H9 (cell line): ENCODE measurements around the gene ANKRD53. TPM values are rescaled to one million over a fixed set of nuclear protein-coding genes. Genes with fewer than 3 reads are reported as not detected.

Source experiments
- DNase-seq: peaks from one replicate; pipeline ENCODE4 v3.0.0-alpha.2; 2017
- H2AFZ ChIP-seq: one replicate; pipeline ENCODE4 v1.6.1; 2013; ENCODE audit warnings: mild to moderate bottlenecking, low read length, control low read depth, moderate library complexity
- H2AK5ac ChIP-seq: 2 replicates; pipeline ENCODE4 v1.6.1; 2013; ENCODE audit warnings: low read length, control low read depth, mixed read lengths; ENCODE audit not compliant: insufficient read length
- H2BK120ac ChIP-seq: one replicate; pipeline ENCODE4 v1.6.1; 2013; ENCODE audit warnings: low read depth, mild to moderate bottlenecking, low read length, control low read depth, inconsistent platforms; ENCODE audit not compliant: poor library complexity, severe bottlenecking
- H2BK12ac ChIP-seq: 2 replicates; pipeline ENCODE4 v1.6.1; 2013; ENCODE audit warnings: low read length, control low read depth, mixed read lengths, low read depth; ENCODE audit not compliant: insufficient read length
- H2BK15ac ChIP-seq: 2 replicates; pipeline ENCODE4 v1.6.1; 2013; ENCODE audit warnings: low read depth, low read length, control low read depth
- H2BK20ac ChIP-seq: one replicate; pipeline ENCODE4 v1.6.1; 2013; ENCODE audit warnings: low read depth, mild to moderate bottlenecking, low read length, control low read depth, inconsistent platforms; ENCODE audit not compliant: poor library complexity, severe bottlenecking
- H2BK5ac ChIP-seq: 2 replicates; pipeline ENCODE4 v1.6.1; 2013; ENCODE audit warnings: low read length, control low read depth, mixed read lengths; ENCODE audit not compliant: insufficient read length
- H3K14ac ChIP-seq: 2 replicates; pipeline ENCODE4 v1.6.1; 2013; ENCODE audit warnings: low read length, control low read depth; ENCODE audit not compliant: insufficient read depth
- H3K18ac ChIP-seq: 2 replicates; pipeline ENCODE4 v1.6.1; 2013; ENCODE audit warnings: low read depth, mild to moderate bottlenecking, mixed read lengths, low read length, control low read depth; ENCODE audit not compliant: insufficient read length
- H3K23ac ChIP-seq: 2 replicates; pipeline ENCODE4 v1.6.1; 2013; ENCODE audit warnings: low read length, control low read depth, mixed read lengths, low read depth; ENCODE audit not compliant: insufficient read length
- H3K23me2 ChIP-seq: 2 replicates; pipeline ENCODE4 v1.6.1; 2013; ENCODE audit warnings: low read depth, mild to moderate bottlenecking, mixed read lengths, low read length, control low read depth; ENCODE audit not compliant: insufficient read length, poor library complexity, severe bottlenecking
- H3K27ac ChIP-seq: 2 replicates; pipeline ENCODE4 v1.5.1; 2013; ENCODE audit warnings: low read length, control low read depth, mixed read lengths, low read depth; ENCODE audit not compliant: insufficient read length
- H3K27me3 ChIP-seq: 2 replicates; pipeline ENCODE4 v1.6.1; 2013; ENCODE audit warnings: low read length, control low read depth, inconsistent platforms; ENCODE audit not compliant: insufficient read depth
- H3K4ac ChIP-seq: 2 replicates; pipeline ENCODE4 v1.6.1; 2013; ENCODE audit warnings: low read depth, mild to moderate bottlenecking, control low read depth, inconsistent platforms, low read length, moderate library complexity
- H3K4me1 ChIP-seq: 2 replicates; pipeline ENCODE4 v1.6.1; 2013; ENCODE audit warnings: low read length, control low read depth, inconsistent platforms; ENCODE audit not compliant: insufficient read depth
- H3K4me2 ChIP-seq: 2 replicates; pipeline ENCODE4 v1.6.1; 2013; ENCODE audit warnings: low read length, control low read depth, mixed read lengths; ENCODE audit not compliant: insufficient read length, insufficient read depth
- H3K56ac ChIP-seq: 2 replicates; pipeline ENCODE4 v1.6.1; 2013; ENCODE audit warnings: low read depth, mild to moderate bottlenecking, mixed read lengths, low read length, control low read depth; ENCODE audit not compliant: insufficient read length
- H3K79me1 ChIP-seq: 2 replicates; pipeline ENCODE4 v1.6.1; 2013; ENCODE audit warnings: low read depth, mild to moderate bottlenecking, moderate library complexity, low read length, control low read depth, inconsistent platforms; ENCODE audit not compliant: insufficient read depth, poor library complexity, severe bottlenecking
- H3K79me2 ChIP-seq: 2 replicates; pipeline ENCODE4 v1.6.1; 2013; ENCODE audit warnings: low read length, control low read depth, inconsistent platforms; ENCODE audit not compliant: insufficient read depth
- H3K9ac ChIP-seq: 2 replicates; pipeline ENCODE4 v1.6.1; 2013; ENCODE audit warnings: low read length, control low read depth, mixed read lengths; ENCODE audit not compliant: insufficient read length; ENCODE audit errors: extremely low read depth
- H3K9me3 ChIP-seq: one replicate; pipeline ENCODE4 v1.6.1; 2013; ENCODE audit warnings: low read depth, low read length, inconsistent platforms; ENCODE audit not compliant: control insufficient read depth
- H3T11ph ChIP-seq: one replicate; pipeline ENCODE4 v1.6.1; 2013; ENCODE audit warnings: mild to moderate bottlenecking, low read length, control low read depth, inconsistent platforms
- H4K20me1 ChIP-seq: one replicate; pipeline ENCODE4 v1.6.1; 2013; ENCODE audit not compliant: control insufficient read depth, insufficient read length, insufficient read depth
- H4K5ac ChIP-seq: 2 replicates; pipeline ENCODE4 v1.6.1; 2013; ENCODE audit warnings: low read depth, mild to moderate bottlenecking, mixed read lengths, low read length, control low read depth; ENCODE audit not compliant: insufficient read length
- H4K8ac ChIP-seq: replicated peaks from 2 replicates; pipeline ENCODE4 v1.6.1; 2013; ENCODE audit warnings: low read length, control low read depth, mixed read lengths, low read depth; ENCODE audit not compliant: insufficient read length
- H4K91ac ChIP-seq: 2 replicates; pipeline ENCODE4 v1.6.1; 2013; ENCODE audit warnings: low read depth, mild to moderate bottlenecking, moderate library complexity, mixed read lengths, low read length, control low read depth; ENCODE audit not compliant: insufficient read length
- H3K27ac Mint-ChIP-seq, 3 experiments: 2 replicates in 2 of 3; 3 replicates in 1 of 3; pipeline ENCODE4 v1.8.0; 2020 to 2021; ENCODE audit warnings: mixed read lengths in 3 of 3, mild to moderate bottlenecking in 1 of 3, moderate library complexity in 1 of 3
- H3K27me3 Mint-ChIP-seq: 2 replicates; pipeline ENCODE4 v1.8.0; 2021; ENCODE audit warnings: low read depth, mild to moderate bottlenecking, moderate library complexity, mixed read lengths
- H3K36me3 Mint-ChIP-seq, 3 experiments: 2 replicates in 2 of 3; 3 replicates in 1 of 3; pipeline ENCODE4 v1.8.0; 2020 to 2021; ENCODE audit warnings: low read depth in 3 of 3, mixed read lengths in 3 of 3; ENCODE audit not compliant: insufficient read depth in 1 of 3
- H3K4me1 Mint-ChIP-seq, 2 experiments: 2 replicates each; pipeline ENCODE4 v1.8.0; 2020; ENCODE audit warnings: mixed read lengths in 2 of 2
- H3K4me3 Mint-ChIP-seq, 2 experiments: 2 replicates in 1 of 2; 3 replicates in 1 of 2; pipeline ENCODE4 v1.8.0; 2020 to 2021; ENCODE audit warnings: mild to moderate bottlenecking in 2 of 2, mixed read lengths in 2 of 2, moderate library complexity in 1 of 2
- H3K9me3 Mint-ChIP-seq, 2 experiments: 2 replicates in 1 of 2; 3 replicates in 1 of 2; pipeline ENCODE4 v1.8.0; 2020; ENCODE audit warnings: mild to moderate bottlenecking in 2 of 2, mixed read lengths in 2 of 2, moderate library complexity in 1 of 2
- CTCF ChIP-seq: fragments of 200-600 bp; sonication (generic); conservative IDR thresholded peaks from 3 replicates; pipeline ENCODE4 v1.8.0; 2021; ENCODE audit warnings: antibody characterized with exemption, mild to moderate bottlenecking
- WGBS: extraction: QIAGEN DNeasy Blood & Tissue Kit; methylation state at CpG from one replicate; pipeline ENCODE4 v1.1.7; 2013; ENCODE audit warnings: missing lambda C conversion rate, low lambda C conversion rate, mixed read lengths; ENCODE audit not compliant: insufficient read length; ENCODE audit errors: extremely low coverage; 5-methylcytosine and 5-hydroxymethylcytosine counted together
- total RNA-seq: library from RNA; stranded (reverse); gene quantifications from 2 replicates; pipeline ENCODE4 v1.2.1, GENCODE V29; 2021

The ANKRD53 gene
- total RNA-seq, 1 experiment from 2014 or later: 0.28 TPM

DNA sequence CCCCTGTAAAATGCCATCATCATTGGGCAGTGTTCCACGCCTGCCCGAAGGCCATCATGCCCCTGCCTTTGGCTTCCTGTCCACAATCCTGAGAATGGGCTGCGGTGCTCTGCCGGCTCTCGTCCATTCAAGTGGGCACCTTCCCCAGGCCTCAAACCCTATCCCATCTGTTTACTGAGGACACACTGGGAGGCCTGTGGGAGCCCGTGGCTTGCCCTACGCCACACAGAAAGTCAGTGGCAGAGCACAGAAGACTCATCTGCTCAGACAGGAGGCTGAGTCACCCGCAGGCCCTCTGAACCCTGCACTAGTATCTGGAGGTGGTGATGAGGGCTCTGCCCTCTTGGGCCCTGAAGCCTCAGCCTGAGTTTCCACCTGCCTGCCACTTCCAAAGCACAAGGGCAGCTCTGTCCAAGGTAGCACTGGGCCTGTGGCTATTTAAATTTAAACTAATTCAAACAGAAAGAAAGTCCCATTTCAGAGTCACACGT lies 19.1 kb upstream of the ANKRD53 start:
- Mint-ChIP-seq H3K36me3 (no peaks in the 10 kb centered on the region), H3K27ac (no peak overlapping the region), H3K4me1 (no peaks in the 10 kb centered on the region), H3K4me3 (no peak overlapping the region), H3K27me3 (peaks cover 78% of the 10 kb centered on the region), H3K9me3 (no peaks in the 10 kb centered on the region)
- Histone ChIP-seq H2AFZ (no peak overlapping the region), H3K23ac (no peak overlapping the region), H3K4me1 (no peaks in the 10 kb centered on the region), H3K79me1 (no peaks in the 10 kb centered on the region), H2BK12ac (no peak overlapping the region), H4K91ac (no peak overlapping the region), H3T11ph (no peak overlapping the region), H4K8ac (no peak overlapping the region), H3K27ac (no peak overlapping the region), H3K4ac (no peak overlapping the region), H3K18ac (no peak overlapping the region), H3K9me3 (no peaks in the 10 kb centered on the region), H3K9ac (no peak overlapping the region), H3K23me2 (no peaks in the 10 kb centered on the region), H2BK20ac (no peak overlapping the region), H2BK120ac (no peak overlapping the region), H2BK5ac (no peak overlapping the region), H4K5ac (no peak overlapping the region), H2BK15ac (no peak overlapping the region), H4K20me1 (peaks cover 3% of the 10 kb centered on the region), H2AK5ac (no peak overlapping the region), H3K14ac (no peak overlapping the region), H3K56ac (no peak overlapping the region), H3K27me3 (peaks cover 7% of the 10 kb centered on the region; the same call in 1 of the 2 replicates), H3K4me2 (no peak overlapping the region), H3K79me2 (no peaks in the 10 kb centered on the region)
- DNase-seq: peak; percentile 20
- WGBS: no CpG with 5 or more reads among the region's 9 CpGs
- no peak for TF ChIP-seq CTCF
